HEK293T (cell line): ENCODE data around the gene UNC13C.

Experiments
- FOXA1 ChIP-seq: fragments of 450-650 bp; IDR thresholded peaks from 2 replicates; pipeline ENCODE4 v1.6.1; 2016; ENCODE audit warnings: mild to moderate bottlenecking
- FOXM1 ChIP-seq: fragments of 450-650 bp; IDR thresholded peaks from 2 replicates; pipeline ENCODE4 v1.6.1; 2017; ENCODE audit warnings: mild to moderate bottlenecking, borderline replicate concordance
- HDGF ChIP-seq: fragments of 450-650 bp; IDR thresholded peaks from 2 replicates; pipeline ENCODE4 v1.6.1; 2017; ENCODE audit warnings: antibody characterized with exemption, borderline replicate concordance
- TARDBP ChIP-seq: fragments of 450-650 bp; IDR thresholded peaks from 2 replicates; pipeline ENCODE4 v1.6.1; 2016

DNA sequence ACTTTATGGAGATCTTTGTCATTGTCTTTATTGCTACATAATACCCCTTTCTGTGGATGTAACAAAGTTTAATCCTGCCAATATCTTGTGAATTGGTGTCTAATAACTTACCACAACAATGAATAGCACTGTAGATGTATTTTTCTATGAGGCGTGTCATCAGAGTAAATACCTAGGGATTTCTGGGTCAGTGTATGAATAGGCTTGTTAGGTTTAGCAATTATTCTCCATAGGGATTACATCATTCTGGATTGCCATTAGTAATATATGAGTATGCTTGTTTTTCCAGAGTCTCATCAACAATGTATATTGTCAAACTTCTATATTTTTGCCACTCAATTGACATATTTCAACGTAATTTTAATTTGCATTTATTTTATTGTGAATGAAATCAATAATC lies 67.9 kb downstream of the UNC13C start:
- TF ChIP-seq TARDBP (no peak), FOXA1 (no peak), HDGF (no peak), FOXM1 (no peak)
